ENCODE results near the gene CLDN24.

- no peak for TF ChIP-seq CTCF (IDR thresholded peaks at IDR 0.05; ENCODE audit: poor library complexity)
- no peak for TF ChIP-seq EZH2phosphoT487 (IDR thresholded peaks at IDR 0.05; ENCODE audit: low read depth, severe bottlenecking, unreplicated experiment)
Measured at GRCh38 chr4:183344523-183345255, 22.5 kb upstream of the CLDN24 start.
